Esophagus (tissue), 2 donors: ENCODE measurements around the gene MKLN1. TPM values are rescaled to one million over a fixed set of nuclear protein-coding genes. Genes with fewer than 3 reads are reported as not detected.

Experiments used
- H3K27ac ChIP-seq, 2 donors: one replicate each; pipeline ENCODE4 v1.5.1; 2013; ENCODE audit warnings: low read depth in 2 of 2, mild to moderate bottlenecking in 2 of 2, inconsistent platforms in 1 of 2, low read length in 1 of 2, moderate library complexity in 1 of 2
- H3K27me3 ChIP-seq, 2 donors: one replicate each; pipeline ENCODE4 v1.6.1; 2013; ENCODE audit warnings: low read length in 2 of 2, control low read depth in 1 of 2, mild to moderate bottlenecking in 1 of 2; ENCODE audit not compliant: insufficient read depth in 2 of 2, control insufficient read depth in 1 of 2
- H3K36me3 ChIP-seq, 2 donors: one replicate each; pipeline ENCODE4 v1.6.1; 2013; ENCODE audit warnings: low read length in 1 of 2; ENCODE audit not compliant: control insufficient read depth in 2 of 2, insufficient read depth in 2 of 2
- H3K4me1 ChIP-seq, 2 donors: one replicate each; pipeline ENCODE4 v1.6.1; 2013; ENCODE audit warnings: low read length in 1 of 2; ENCODE audit not compliant: control insufficient read depth in 2 of 2, insufficient read depth in 2 of 2
- H3K4me3 ChIP-seq, 2 donors: one replicate each; pipeline ENCODE4 v1.5.1; 2013; ENCODE audit warnings: low read length in 2 of 2, mild to moderate bottlenecking in 2 of 2, low read depth in 1 of 2, moderate library complexity in 1 of 2
- H3K9me3 ChIP-seq, 2 donors: one replicate each; pipeline ENCODE4 v1.6.1; 2013; ENCODE audit warnings: mild to moderate bottlenecking in 2 of 2, low read depth in 1 of 2, low read length in 1 of 2, moderate library complexity in 1 of 2; ENCODE audit not compliant: control insufficient read depth in 2 of 2, insufficient read depth in 1 of 2
- WGBS, 2 donors: extraction: QIAGEN DNeasy Blood & Tissue Kit; methylation state at CpG; one replicate each; pipeline ENCODE4 v1.1.7; 2013; 5-methylcytosine and 5-hydroxymethylcytosine counted together
- polyA plus RNA-seq, 2 donors: library from polyadenylated mRNA; stranded (reverse); fragments of 200-250 nt; gene quantifications; one replicate each; pipeline ENCODE4 v1.2.3, GENCODE V29; 2013
- donor health status: healthy with polysubstance abuse.
- donor health status: Bipolar disorder and iron deficiency.

The MKLN1 gene
- polyA plus RNA-seq, 2 donors = 8.4 to 9.3 TPM

DNA sequence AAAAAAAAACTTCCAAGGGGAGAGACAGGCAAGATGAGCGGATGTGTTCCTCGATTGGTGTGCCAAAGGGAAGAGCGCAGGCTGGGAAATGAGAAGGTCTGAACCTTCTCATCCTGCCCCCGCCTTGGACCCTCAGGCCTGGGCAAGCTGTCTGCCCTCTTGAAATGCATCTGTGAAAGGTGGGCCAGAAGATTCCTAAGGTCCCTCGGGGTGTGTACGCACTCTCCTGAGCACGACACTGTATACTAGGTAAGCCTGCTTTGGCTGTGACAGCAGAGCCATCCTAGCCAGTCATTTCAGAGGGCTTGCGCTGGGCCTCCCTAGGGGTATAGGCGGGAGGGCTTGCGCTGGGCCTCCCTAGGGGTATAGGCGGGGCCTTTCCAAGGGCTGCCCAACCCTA lies 201.9 kb downstream of the MKLN1 start:
- H3K27me3 ChIP-seq = no peaks in the 10 kb centered on the region
- H3K4me3 ChIP-seq = no peak overlapping the region
- H3K9me3 ChIP-seq = no peaks in the 10 kb centered on the region
- no peaks in the 10 kb centered on the region for H3K4me1 ChIP-seq
- peak overlapping the region in 1 of 2 donors; percentile 2 for H3K27ac ChIP-seq
- H3K36me3 ChIP-seq = no peaks in the 10 kb centered on the region
- 84 to 89% methylated on average over 11 of the region's 11 CpGs for WGBS, 2 donors

DNA sequence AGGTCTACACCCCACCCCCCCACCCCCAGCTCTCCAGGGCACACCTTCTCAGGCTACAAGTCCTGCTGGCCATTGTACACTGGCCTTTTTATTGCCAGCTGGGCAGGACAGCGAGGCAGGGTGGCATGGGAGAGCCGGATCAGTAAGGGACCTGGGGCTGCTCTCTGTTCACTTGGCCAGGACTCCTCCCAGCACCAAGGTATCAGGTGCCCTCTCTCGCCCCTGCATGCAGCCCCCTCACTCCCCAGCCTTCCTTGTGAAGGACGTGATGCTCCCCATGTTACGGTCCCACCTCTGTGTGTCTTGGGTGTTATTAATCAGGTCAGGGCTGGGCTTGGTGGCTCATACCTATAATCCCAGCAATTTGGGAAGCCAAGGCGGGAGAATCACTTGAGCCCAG lies 202.5 kb downstream of the MKLN1 start:
- Histone ChIP-seq H3K4me1 (no peaks in the 10 kb centered on the region), H3K27ac (no peak overlapping the region), H3K36me3 (no peaks in the 10 kb centered on the region), H3K9me3 (no peaks in the 10 kb centered on the region), H3K4me3 (no peak overlapping the region), H3K27me3 (no peaks in the 10 kb centered on the region)
- WGBS, 2 donors = 88 to 90% methylated on average over 6 of the region's 6 CpGs

DNA sequence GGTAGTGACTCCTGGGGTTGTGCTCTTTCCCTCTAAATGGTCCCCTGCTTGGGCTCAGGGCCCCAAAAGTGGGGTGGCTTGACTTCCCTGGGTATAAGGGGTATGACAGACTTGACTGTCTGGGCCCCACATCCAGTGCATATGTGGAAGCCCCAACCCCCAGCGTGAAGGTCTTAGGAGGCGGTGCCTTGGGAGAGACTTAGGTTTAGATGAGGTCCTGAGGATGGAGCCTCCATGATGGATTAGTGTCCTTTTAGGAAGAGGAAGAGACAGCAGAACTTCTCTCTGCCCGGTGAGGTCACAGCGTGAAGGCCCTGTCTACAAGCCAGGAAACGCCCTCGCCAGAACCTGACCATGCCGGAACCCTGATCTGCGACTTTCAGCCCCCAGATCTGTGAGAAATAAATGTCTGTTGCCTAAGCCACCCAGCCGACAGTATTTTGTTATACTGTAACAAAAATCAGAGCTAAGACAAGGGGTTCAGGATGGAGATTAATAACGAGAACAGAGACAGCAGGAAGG lies 205.0 kb downstream of the MKLN1 start:
- Histone ChIP-seq H3K4me3 (no peak overlapping the region), H3K4me1 (no peaks in the 10 kb centered on the region), H3K27ac (no peak overlapping the region), H3K36me3 (no peaks in the 10 kb centered on the region), H3K9me3 (no peaks in the 10 kb centered on the region), H3K27me3 (no peaks in the 10 kb centered on the region)
- 76 to 78% methylated on average over 10 of the region's 10 CpGs for WGBS, 2 donors

DNA sequence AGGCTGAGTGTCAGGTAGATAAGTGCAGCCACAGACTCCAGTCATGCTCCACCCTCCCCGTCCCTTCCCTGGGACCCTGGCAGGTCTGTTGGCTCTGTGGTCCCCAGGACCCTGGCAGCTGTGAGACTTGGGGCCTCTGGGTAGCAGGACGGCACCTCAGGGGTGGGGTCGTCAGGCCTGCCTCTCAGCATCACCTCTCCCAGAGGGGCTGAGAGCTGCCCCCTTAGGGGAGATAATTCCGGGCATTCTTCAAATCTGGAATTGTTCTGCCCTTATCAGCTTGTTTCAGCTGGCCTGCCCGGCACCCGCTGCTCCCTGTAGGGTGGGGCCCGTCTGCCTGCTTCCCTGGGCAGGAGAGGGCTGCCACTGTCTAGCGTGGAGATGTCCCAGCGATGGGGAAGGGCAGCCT lies 205.5 kb downstream of the MKLN1 start:
- Histone ChIP-seq H3K27me3 (no peaks in the 10 kb centered on the region), H3K36me3 (no peaks in the 10 kb centered on the region), H3K4me1 (peaks cover 0 to under 1% of the 10 kb centered on the region in 2 donors), H3K4me3 (no peak overlapping the region), H3K9me3 (no peaks in the 10 kb centered on the region), H3K27ac (no peak overlapping the region)
- 44 to 52% methylated on average over 9 of the region's 9 CpGs for WGBS, 2 donors

DNA sequence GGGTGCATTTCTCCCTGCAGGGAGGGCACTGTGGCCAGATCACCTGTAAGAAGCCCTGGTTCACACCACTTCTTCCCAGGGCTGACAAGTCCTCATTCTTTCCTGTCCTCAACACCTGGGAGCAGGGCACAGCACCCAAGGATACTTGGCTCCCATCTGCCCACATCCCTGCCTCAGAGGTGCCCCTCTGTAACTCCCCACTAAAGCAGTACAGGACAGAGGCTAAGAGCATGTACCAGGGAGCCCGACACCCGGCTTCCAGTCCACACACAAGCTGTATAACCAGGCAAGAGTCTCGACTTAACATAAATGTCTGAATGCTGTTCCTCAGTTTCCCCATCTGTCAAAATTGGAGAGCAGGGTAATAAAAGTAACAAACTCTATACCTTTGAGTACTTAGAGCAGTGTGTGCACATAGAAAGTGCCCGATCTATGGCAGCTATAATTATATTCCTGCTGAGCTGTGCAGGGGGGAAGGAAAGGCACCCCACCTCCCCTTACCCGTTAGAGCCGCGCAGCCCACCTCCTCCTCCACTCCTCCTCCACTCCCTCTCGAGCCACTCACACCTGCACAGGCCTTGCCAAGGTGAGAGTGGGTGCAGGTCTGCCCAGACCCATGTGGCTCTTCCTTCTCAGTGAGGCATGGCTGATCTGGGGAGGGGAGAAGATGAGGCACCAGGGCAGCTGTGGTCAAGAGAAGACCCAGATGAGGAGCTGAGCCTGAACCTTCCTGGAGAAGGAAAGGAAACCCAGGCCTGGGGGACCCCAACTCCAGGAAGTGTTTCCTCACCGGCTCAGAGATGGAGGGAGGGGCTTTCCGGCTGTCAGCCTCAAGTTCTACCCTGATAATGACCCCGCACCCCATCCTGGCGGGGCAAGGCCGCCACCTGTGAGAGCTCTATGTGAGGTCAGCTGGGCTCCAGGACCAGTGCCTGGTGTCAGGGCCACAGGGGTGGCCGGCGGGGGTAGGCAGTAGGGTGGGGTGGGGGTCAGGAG lies 206.2 kb downstream of the MKLN1 start:
- peaks cover 0 to under 1% of the 10 kb centered on the region in 2 donors for H3K9me3 ChIP-seq
- no peaks in the 10 kb centered on the region for H3K36me3 ChIP-seq
- H3K4me3 ChIP-seq = no peak overlapping the region
- no peak overlapping the region for H3K27ac ChIP-seq
- H3K4me1 ChIP-seq = peaks cover 0 to 4% of the 10 kb centered on the region in 2 donors
- H3K27me3 ChIP-seq = no peaks in the 10 kb centered on the region
- WGBS, 2 donors = 83 to 84% methylated on average over 15 of the region's 15 CpGs

DNA sequence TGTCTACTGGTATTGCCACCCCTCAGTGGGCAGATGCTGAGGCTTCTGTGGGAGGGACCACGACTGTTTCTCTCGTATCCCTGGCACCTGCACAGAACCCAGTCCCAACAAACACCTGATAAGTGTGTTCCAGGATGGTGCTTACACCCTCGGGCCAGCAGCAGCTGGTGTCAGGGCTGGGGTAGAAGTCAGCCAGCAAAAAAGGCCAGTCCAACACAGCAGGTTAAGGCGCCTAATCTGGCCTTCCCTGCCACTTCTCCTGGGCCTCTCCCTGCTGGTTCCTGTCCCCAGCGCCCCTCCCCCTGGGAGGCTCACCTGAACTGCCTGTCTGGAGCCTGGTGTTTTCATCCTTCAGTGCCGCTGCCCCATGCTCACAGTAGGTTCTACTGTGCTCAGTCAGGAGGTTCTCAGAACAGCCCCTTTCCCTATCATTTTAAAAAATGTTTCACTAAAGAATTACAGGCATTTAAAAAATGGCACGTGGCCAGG lies 208.7 kb downstream of the MKLN1 start:
- WGBS, 2 donors = 58 to 67% methylated on average over 6 to 7 of the region's 7 CpGs
- Histone ChIP-seq H3K36me3 (no peaks in the 10 kb centered on the region), H3K9me3 (peaks cover 0 to 2% of the 10 kb centered on the region in 2 donors), H3K4me3 (no peak overlapping the region), H3K27ac (no peak overlapping the region), H3K27me3 (no peaks in the 10 kb centered on the region), H3K4me1 (peaks cover 0 to 4% of the 10 kb centered on the region in 2 donors)

DNA sequence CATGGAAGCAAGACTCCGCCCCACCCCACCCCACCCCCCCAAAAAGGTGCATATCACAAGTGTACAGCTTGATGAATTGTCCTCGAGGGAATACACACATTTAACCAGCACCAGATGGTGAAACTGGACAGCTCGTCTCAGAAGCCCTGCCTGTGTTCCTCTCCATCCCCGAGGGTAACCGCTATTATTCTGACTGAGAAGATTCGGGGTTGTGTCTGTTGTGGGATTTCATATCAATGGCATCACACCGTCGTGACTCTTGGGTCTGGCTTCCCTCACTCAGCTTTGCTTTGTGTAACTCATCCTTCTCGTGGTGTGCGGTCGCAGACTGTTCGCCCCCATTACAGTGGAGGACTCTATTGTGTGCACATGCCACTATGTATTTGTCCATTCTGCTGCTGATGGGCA lies 209.9 kb downstream of the MKLN1 start:
- Histone ChIP-seq H3K27me3 (no peaks in the 10 kb centered on the region), H3K27ac (no peak overlapping the region)
- 78 to 80% methylated on average over 12 of the region's 12 CpGs for WGBS, 2 donors

DNA sequence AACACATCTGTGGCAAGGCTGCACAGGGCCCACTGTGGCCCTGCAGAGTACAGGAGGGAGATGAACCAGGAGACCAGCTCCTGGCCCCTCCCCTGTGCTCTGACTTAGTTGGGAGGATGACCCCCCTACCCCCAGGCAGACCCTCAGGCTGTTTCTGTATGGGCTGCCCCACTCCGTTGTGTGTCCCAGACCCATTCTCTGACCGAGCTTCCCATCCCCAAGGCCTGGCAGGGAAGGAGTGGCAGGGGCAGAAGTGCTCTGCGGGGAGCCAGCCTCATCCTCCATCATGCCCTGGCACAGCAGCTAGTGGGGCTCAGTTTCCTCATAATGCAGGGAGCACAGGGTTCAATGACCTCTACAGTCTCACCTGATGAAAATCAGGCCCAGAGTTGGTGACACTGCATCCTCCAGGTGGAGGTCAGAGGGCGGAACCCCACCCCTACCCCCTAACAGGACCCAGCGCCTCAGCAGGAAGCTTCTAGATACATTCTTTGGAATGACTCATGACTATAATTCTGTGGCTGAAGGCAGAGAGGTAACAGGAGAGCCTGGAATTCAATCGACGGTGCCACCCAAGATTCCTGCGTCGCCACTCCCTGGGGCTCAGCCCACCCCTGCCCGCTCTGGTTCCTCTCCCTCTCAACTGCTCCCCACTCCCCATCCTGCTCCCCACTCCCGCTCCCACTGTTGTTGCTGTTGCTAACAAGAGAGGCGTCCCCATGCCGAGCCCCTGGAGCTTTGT lies 210.6 kb downstream of the MKLN1 start:
- Histone ChIP-seq H3K27me3 (no peaks in the 10 kb centered on the region), H3K4me3 (no peak overlapping the region), H3K9me3 (peaks cover 0 to 2% of the 10 kb centered on the region in 2 donors), H3K4me1 (peaks cover 0 to 4% of the 10 kb centered on the region in 2 donors), H3K27ac (no peak overlapping the region), H3K36me3 (no peaks in the 10 kb centered on the region)
- WGBS, 2 donors = 71 to 81% methylated on average over 13 of the region's 13 CpGs

More for the DNA sequence above, 209.9 kb downstream of the MKLN1 start:
- H3K36me3 ChIP-seq = no peaks in the 10 kb centered on the region
- H3K9me3 ChIP-seq = peaks cover 0 to 2% of the 10 kb centered on the region in 2 donors
- H3K4me1 ChIP-seq = peaks cover 0 to 4% of the 10 kb centered on the region in 2 donors
- H3K4me3 ChIP-seq = no peak overlapping the region

DNA sequence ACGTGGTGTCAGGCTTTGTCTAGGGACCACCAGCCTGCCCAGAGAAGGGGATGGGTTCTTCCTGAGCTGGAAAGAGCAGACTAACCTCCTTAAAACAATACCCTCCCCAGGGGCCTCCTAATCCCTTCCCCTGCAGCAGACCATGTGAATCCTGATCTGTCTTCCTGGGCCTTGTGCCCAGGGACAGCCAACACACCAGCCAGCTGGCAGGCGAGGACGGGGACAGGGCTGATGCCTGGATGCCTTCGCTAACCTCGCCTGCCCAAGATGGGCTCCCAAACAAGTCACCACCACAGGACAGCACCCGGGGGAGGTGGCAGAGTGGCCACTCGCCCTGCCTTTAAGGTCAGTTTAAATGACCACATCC lies 211.1 kb downstream of the MKLN1 start:
- no peak overlapping the region for H3K4me3 ChIP-seq
- peaks cover 0 to 2% of the 10 kb centered on the region in 2 donors for H3K9me3 ChIP-seq
- H3K36me3 ChIP-seq = no peaks in the 10 kb centered on the region
- H3K4me1 ChIP-seq = peaks cover 0 to 4% of the 10 kb centered on the region in 2 donors
- peak overlapping the region in 1 of 2 donors; percentile 13 for H3K27ac ChIP-seq
- no peaks in the 10 kb centered on the region for H3K27me3 ChIP-seq
- 57 to 59% methylated on average over 7 of the region's 7 CpGs for WGBS, 2 donors
